DND-41 (cell line): ENCODE results near the gene TMSB15B.

Experiments used
- CTCF ChIP-seq: IDR thresholded peaks from 2 replicates; pipeline ENCODE4 v1.5.1; 2012; ENCODE audit warnings: borderline replicate concordance, low read length, moderate library complexity, mild to moderate bottlenecking; ENCODE audit not compliant: poor library complexity, severe bottlenecking; ENCODE audit errors: extremely low read depth
- EZH2 ChIP-seq: IDR thresholded peaks from 3 replicates; pipeline ENCODE4 v1.6.1; 2012; ENCODE audit warnings: borderline replicate concordance, low read depth, mild to moderate bottlenecking, moderate library complexity, low read length, inconsistent platforms; ENCODE audit not compliant: severe bottlenecking

GRCh38 chrX:103954259-103954658 is 8.2 kb upstream of the TMSB15B start:
- no peak for TF ChIP-seq CTCF
- no peak for TF ChIP-seq EZH2
